ENCODE results near the gene OR52J3. TPM values are rescaled to one million over a fixed set of nuclear protein-coding genes. Genes with fewer than 3 reads are reported as not detected.

OR52J3 gene
- total RNA-seq, 1 donor from 2014 or later, result not detected

Other genes with a start within 250 kb of the OR52J3 start
- gene OR52R1, start 242.1 kb upstream of the OR52J3 start, total RNA-seq, result not detected in 2 replicates
- gene OR51F2, start 225.2 kb upstream of the OR52J3 start, total RNA-seq, result not detected in 2 replicates
- gene OR51S1, start 197.3 kb upstream of the OR52J3 start, total RNA-seq, result not detected in 2 replicates
- not detected in 2 replicates for gene OR51T1, start 164.6 kb upstream of the OR52J3 start, total RNA-seq
- not detected in 2 replicates for gene OR51A7, start 142.7 kb upstream of the OR52J3 start, total RNA-seq
- gene OR51G2, start 127.2 kb upstream of the OR52J3 start, total RNA-seq, result not detected in 2 replicates
- not detected in 2 replicates for gene OR51G1, start 122.2 kb upstream of the OR52J3 start, total RNA-seq
- gene OR51A4, start 98.9 kb upstream of the OR52J3 start, total RNA-seq, result not detected in 2 replicates
- gene OR51A2, start 90.8 kb upstream of the OR52J3 start, total RNA-seq, result not detected in 2 replicates
- gene OR51L1, start 51.7 kb upstream of the OR52J3 start, total RNA-seq, result not detected in 2 replicates
- not detected in 2 replicates for gene OR52E2, start 13.1 kb downstream of the OR52J3 start, total RNA-seq
- not detected in 2 replicates for gene OR52E1, start 23.0 kb downstream of the OR52J3 start, total RNA-seq
- gene OR52A5, start 91.8 kb downstream of the OR52J3 start, total RNA-seq, result not detected in 2 replicates
- not detected in 2 replicates for gene OR52A1, start 108.2 kb downstream of the OR52J3 start, total RNA-seq
- gene OR51V1, start 154.2 kb downstream of the OR52J3 start, total RNA-seq, result not detected in 2 replicates
- not detected in 2 replicates for gene HBB, start 180.5 kb downstream of the OR52J3 start, total RNA-seq
- gene HBD, start 188.0 kb downstream of the OR52J3 start, total RNA-seq, result not detected in 2 replicates
- not detected in 2 replicates for gene HBG1, start 203.3 kb downstream of the OR52J3 start, total RNA-seq
- gene HBG2, start 208.3 kb downstream of the OR52J3 start, total RNA-seq, result not detected in 2 replicates
- not detected in 2 replicates for gene HBE1, start 223.4 kb downstream of the OR52J3 start, total RNA-seq

Data from activated T-helper 1 cell treated with anti-CD3 and anti-CD28 coated beads, Interleukin-12 subunit alpha, Interleukin-12 subunit beta, Interleukin-2, Interleukin-4 antibody, amounts not matched to agents 30 ng/mL and 10 ng/mL and 1 ng/mL, durations not matched to agents 14 hours and 24 hours and 36 hours (primary cell).